OCI-LY7 (cell line): ENCODE data around the gene DNAH8. TPM values are rescaled to one million over a fixed set of nuclear protein-coding genes. Genes with fewer than 3 reads are reported as not detected.

Source experiments
- BruUV-seq: library from RNA; stranded (reverse); fragments of 400-500 nt; replicated peaks from 2 replicates; lab custom pipeline; 2021; lab: Mats Ljungman, UMichigan
- CTCF ChIA-PET: fragments of 300-600 bp; sonication (Branson Sonifier 250); formaldehyde crosslinking; loops from one replicate; lab custom pipeline; 2022; ENCODE audit warnings: antibody characterized with exemption; ENCODE audit not compliant: unreplicated experiment; lab: Charles Lee
- POLR2A ChIA-PET: fragments of 300-600 bp; sonication (Branson Sonifier 250); formaldehyde crosslinking; loops from one replicate; lab custom pipeline; 2022; ENCODE audit warnings: antibody characterized with exemption; lab: Charles Lee
- DNase-seq: peaks from one replicate; pipeline ENCODE4 v3.0.0-alpha.2; 2015; ENCODE audit warnings: low spot score
- H2AFZ ChIP-seq: fragments of 200-600 bp; sonication (generic), shearing (Covaris generic); 2 replicates; pipeline ENCODE4 v1.6.1; 2014; ENCODE audit warnings: mild to moderate bottlenecking, antibody characterized with exemption, low read length, moderate library complexity
- H3K27ac ChIP-seq: fragments of 200-600 bp; sonication (generic); 2 replicates; pipeline ENCODE4 v1.5.1; 2014; ENCODE audit warnings: mixed run types, low read depth, mild to moderate bottlenecking, moderate library complexity, low read length, inconsistent platforms; ENCODE audit not compliant: poor library complexity, severe bottlenecking
- H3K36me3 ChIP-seq: fragments of 200-600 bp; sonication (generic); 2 replicates; pipeline ENCODE4 v1.6.1; 2014; ENCODE audit warnings: mild to moderate bottlenecking, antibody characterized with exemption, low read length, moderate library complexity, mixed read lengths; ENCODE audit not compliant: insufficient read depth
- H3K4me1 ChIP-seq: fragments of 200-600 bp; sonication (generic); 2 replicates; pipeline ENCODE4 v1.5.1; 2014; ENCODE audit warnings: mild to moderate bottlenecking, low read length; ENCODE audit not compliant: insufficient read depth, poor library complexity, severe bottlenecking
- H3K4me2 ChIP-seq: fragments of 200-600 bp; sonication (generic); 2 replicates; pipeline ENCODE4 v1.6.1; 2014; ENCODE audit warnings: mild to moderate bottlenecking, low read length
- H3K4me3 ChIP-seq: fragments of 200-600 bp; sonication (generic); 2 replicates; pipeline ENCODE4 v1.5.1; 2014; ENCODE audit warnings: mild to moderate bottlenecking, low read depth, low read length; ENCODE audit not compliant: poor library complexity, severe bottlenecking
- H3K79me2 ChIP-seq: fragments of 200-600 bp; sonication (generic); 2 replicates; pipeline ENCODE4 v1.6.1; 2016; ENCODE audit warnings: low read depth, mild to moderate bottlenecking, low read length, moderate library complexity, mixed read lengths; ENCODE audit not compliant: insufficient read depth
- H3K9me2 ChIP-seq: fragments of 200-600 bp; sonication (generic); 2 replicates; pipeline ENCODE4 v1.6.1; 2016; ENCODE audit warnings: mild to moderate bottlenecking, low read length, mixed read lengths; ENCODE audit not compliant: insufficient read depth
- H3K9me3 ChIP-seq: fragments of 200-600 bp; sonication (generic); 2 replicates; pipeline ENCODE4 v1.6.1; 2014; ENCODE audit warnings: mild to moderate bottlenecking, mixed run types, low read length, mixed read lengths
- H4K20me1 ChIP-seq: fragments of 200-600 bp; sonication (generic); 2 replicates; pipeline ENCODE4 v1.6.1; 2014; ENCODE audit warnings: mild to moderate bottlenecking, antibody characterized with exemption, low read length, moderate library complexity, mixed read lengths; ENCODE audit not compliant: insufficient read depth
- EZH2phosphoT487 ChIP-seq: fragments of 200-600 bp; sonication (generic); IDR thresholded peaks from 2 replicates; pipeline ENCODE4 v1.6.1; 2018; ENCODE audit warnings: low read depth, borderline replicate concordance, mild to moderate bottlenecking, mixed run types, antibody characterized with exemption, low read length, moderate library complexity, mixed read lengths
- intact Hi-C: fragments of 100-400 bp; cut with micrococcal nuclease; formaldehyde crosslinking; loops from one replicate; pipeline ENCODE4 v1.10.0; 2022; ENCODE audit not compliant: unreplicated experiment
- total RNA-seq, 2 experiments: library from RNA; depleted of rRNA in 1 of 2; stranded (reverse); fragments of >200 nt in 1 of 2; shearing (Covaris generic) in 1 of 2; gene quantifications; 2 replicates each; pipeline ENCODE4 v1.2.3, GENCODE V29; 2014 to 2022
- TF ChIP-seq, protein P1 (sequence below): fragments of 200-600 bp; sonication (generic); conservative IDR thresholded peaks from 2 replicates; pipeline ENCODE4 v1.5.1; 2014; ENCODE audit warnings: mild to moderate bottlenecking, antibody characterized with exemption, low read length, moderate library complexity, mixed read lengths

DNAH8 gene
- total RNA-seq, 2 experiments from 2014 or later, result not detected

GRCh38 chr6:38730140-38730862 is 15.2 kb downstream of the DNAH8 start:
- POLR2A ChIA-PET, result no interaction called here

DNA sequence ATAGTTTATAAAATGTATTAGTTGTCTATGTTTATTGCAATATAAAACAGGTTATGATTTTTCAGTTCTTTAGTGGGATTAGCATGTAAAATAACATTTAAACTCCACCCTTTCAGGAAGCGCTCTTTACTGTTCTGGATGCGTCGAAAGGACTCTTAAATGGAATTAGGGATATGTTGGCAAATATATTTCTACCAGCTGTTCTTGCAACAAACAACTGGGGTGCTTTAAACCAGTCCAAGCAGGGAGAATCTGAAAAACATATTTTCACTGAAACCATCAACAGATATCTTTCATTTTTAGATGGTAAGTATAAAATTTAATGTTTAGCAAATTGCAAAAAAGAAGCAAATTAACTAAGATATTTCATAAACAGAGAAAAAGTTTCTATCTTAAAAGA is 21.8 kb downstream of the DNAH8 start:
- H3K9me3 ChIP-seq, result no peaks in the 10 kb centered on the region; the same call in 1 of the 2 replicates
- DNase-seq, result no peak
- H3K4me2 ChIP-seq, result no peak overlapping the region
- intact Hi-C loops, result no loop called here
- no peak overlapping the region for H2AFZ ChIP-seq
- H3K79me2 ChIP-seq, result no peaks in the 10 kb centered on the region
- POLR2A ChIA-PET, result no interaction called here
- BruUV-seq, result no TSS peak
- H3K27ac ChIP-seq, result no peak overlapping the region
- TF ChIP-seq, protein P1, sequence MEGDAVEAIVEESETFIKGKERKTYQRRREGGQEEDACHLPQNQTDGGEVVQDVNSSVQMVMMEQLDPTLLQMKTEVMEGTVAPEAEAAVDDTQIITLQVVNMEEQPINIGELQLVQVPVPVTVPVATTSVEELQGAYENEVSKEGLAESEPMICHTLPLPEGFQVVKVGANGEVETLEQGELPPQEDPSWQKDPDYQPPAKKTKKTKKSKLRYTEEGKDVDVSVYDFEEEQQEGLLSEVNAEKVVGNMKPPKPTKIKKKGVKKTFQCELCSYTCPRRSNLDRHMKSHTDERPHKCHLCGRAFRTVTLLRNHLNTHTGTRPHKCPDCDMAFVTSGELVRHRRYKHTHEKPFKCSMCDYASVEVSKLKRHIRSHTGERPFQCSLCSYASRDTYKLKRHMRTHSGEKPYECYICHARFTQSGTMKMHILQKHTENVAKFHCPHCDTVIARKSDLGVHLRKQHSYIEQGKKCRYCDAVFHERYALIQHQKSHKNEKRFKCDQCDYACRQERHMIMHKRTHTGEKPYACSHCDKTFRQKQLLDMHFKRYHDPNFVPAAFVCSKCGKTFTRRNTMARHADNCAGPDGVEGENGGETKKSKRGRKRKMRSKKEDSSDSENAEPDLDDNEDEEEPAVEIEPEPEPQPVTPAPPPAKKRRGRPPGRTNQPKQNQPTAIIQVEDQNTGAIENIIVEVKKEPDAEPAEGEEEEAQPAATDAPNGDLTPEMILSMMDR, result no peak
- no peak for TF ChIP-seq EZH2phosphoT487
- no peaks in the 10 kb centered on the region for H3K36me3 ChIP-seq
- no peaks in the 10 kb centered on the region for H4K20me1 ChIP-seq
- no peak overlapping the region for H3K4me3 ChIP-seq
- CTCF ChIA-PET, result no interaction called here
- no peaks in the 10 kb centered on the region for H3K9me2 ChIP-seq
- no peaks in the 10 kb centered on the region for H3K4me1 ChIP-seq

More at GRCh38 chr6:38730140-38730862, 15.2 kb downstream of the DNAH8 start:
- no peaks in the 10 kb centered on the region; the same call in 1 of the 2 replicates for H3K9me3 ChIP-seq
- BruUV-seq, result no TSS peak
- H3K79me2 ChIP-seq, result no peaks in the 10 kb centered on the region
- H2AFZ ChIP-seq, result no peak overlapping the region
- H3K4me1 ChIP-seq, result no peaks in the 10 kb centered on the region
- DNase-seq, result no peak
- CTCF ChIA-PET, result no interaction called here
- TF ChIP-seq, protein P1, result no peak
- no peak for TF ChIP-seq EZH2phosphoT487
- no peak overlapping the region for H3K4me3 ChIP-seq
- no peaks in the 10 kb centered on the region for H3K36me3 ChIP-seq
- no peak overlapping the region for H3K4me2 ChIP-seq
- no peaks in the 10 kb centered on the region for H4K20me1 ChIP-seq
- intact Hi-C loops, result no loop called here
- no peak overlapping the region for H3K27ac ChIP-seq
- no peaks in the 10 kb centered on the region for H3K9me2 ChIP-seq

GRCh38 chr6:38738261-38738660 is 23.1 kb downstream of the DNAH8 start:
- no peak overlapping the region for H3K27ac ChIP-seq
- intact Hi-C loops, result no loop called here

More at GRCh38 chr6:38738261-38738660, 23.1 kb downstream of the DNAH8 start:
- Histone ChIP-seq H3K9me3 (no peaks in the 10 kb centered on the region; the same call in 1 of the 2 replicates), H3K36me3 (no peaks in the 10 kb centered on the region), H3K4me1 (no peaks in the 10 kb centered on the region), H2AFZ (no peak overlapping the region), H4K20me1 (no peaks in the 10 kb centered on the region), H3K79me2 (no peaks in the 10 kb centered on the region), H3K4me2 (no peak overlapping the region), H3K4me3 (no peak overlapping the region), H3K9me2 (no peaks in the 10 kb centered on the region)
- POLR2A ChIA-PET, result no interaction called here
- DNase-seq, result no peak
- CTCF ChIA-PET, result no interaction called here
- no TSS peak for BruUV-seq
- TF ChIP-seq, protein P1, result no peak
- TF ChIP-seq EZH2phosphoT487, result no peak
